NT2/D1 (cell line): ENCODE measurements around the gene NPHS1.

Source experiments
- YY1 ChIP-seq: IDR thresholded peaks from 2 replicates; pipeline ENCODE4 v1.6.1; 2011; ENCODE audit not compliant: insufficient read length, insufficient read depth
- ZNF274 ChIP-seq: IDR thresholded peaks from 2 replicates; pipeline ENCODE4 v1.6.1; 2011; ENCODE audit warnings: mild to moderate bottlenecking, low read depth, low read length

DNA sequence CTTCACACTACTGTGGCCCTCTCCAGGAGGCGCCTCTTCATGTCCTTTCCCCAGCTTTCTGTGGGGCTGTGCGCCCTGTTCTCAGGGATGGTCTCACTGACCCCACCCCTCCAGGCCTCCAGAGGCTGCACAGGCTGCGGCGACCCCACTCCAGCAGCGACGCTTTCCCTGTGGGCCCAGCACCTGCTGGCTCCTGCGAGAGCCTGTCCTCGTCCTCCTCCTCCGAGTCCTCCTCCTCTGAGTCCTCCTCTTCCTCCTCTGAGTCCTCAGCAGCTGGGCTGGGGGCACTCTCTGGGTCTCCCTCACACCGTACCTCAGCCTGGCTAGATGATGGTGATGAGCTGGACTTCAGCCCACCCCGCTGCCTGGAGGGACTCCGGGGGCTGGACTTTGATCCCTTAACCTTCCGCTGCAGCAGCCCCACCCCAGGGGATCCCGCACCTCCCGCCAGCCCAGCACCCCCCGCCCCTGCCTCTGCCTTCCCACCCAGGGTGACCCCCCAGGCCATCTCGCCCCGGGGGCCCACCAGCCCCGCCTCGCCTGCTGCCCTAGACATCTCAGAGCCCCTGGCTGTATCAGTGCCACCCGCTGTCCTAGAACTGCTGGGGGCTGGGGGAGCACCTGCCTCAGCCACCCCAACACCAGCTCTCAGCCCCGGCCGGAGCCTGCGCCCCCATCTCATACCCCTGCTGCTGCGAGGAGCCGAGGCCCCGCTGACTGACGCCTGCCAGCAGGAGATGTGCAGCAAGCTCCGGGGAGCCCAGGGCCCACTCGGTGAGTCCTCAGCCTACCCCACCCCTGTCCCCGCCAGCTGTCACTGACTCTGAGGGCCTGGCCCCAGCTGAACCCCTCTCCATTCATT, 65.8 kb downstream of the NPHS1 start:
- TF ChIP-seq YY1 (no peak), ZNF274 (no peak)
